ENCODE measurements around the gene ANO10. TPM values are rescaled to one million over a fixed set of nuclear protein-coding genes. Genes with fewer than 3 reads are reported as not detected.
"Not testable (repeated sequence)": the region's sequence is repeated elsewhere in the genome, so short reads cannot be mapped to it uniquely, and the experiment has no call there.

Gene ANO10
- total RNA-seq (2022) (22.9 and 26.8 TPM in 2 replicates), Bru-seq, nascent RNA (percentile 59 among the genes with signal in this experiment), BruChase-seq, experiment 1, labeled RNA remaining after a 6-hour chase (percentile 46 among the genes with signal in this experiment), BruChase-seq, experiment 2, labeled RNA remaining after a 2-hour chase (percentile 47 among the genes with signal in this experiment)
- long read RNA-seq, transcript ANO10-201 (13 exons, 3,212 nt), result major isoform, 8 of 14 reads
- long read RNA-seq, partial matches to known transcripts, result 2 of 14 reads
- long read RNA-seq, other reads (novel, unspliced or antisense), result 4 of 14 reads

- Mint-ChIP-seq H3K4me3 (ENCODE audit: low read depth, unreplicated experiment) (peak within 1 kb of the TSS; percentile 98), H3K27me3 (ENCODE audit: unreplicated experiment) (no peaks in the 10 kb centered on the region), H3K36me3 (ENCODE audit: insufficient read depth, unreplicated experiment) (peaks cover 19% of the 10 kb centered on the region), H3K4me1 (ENCODE audit: low read depth, unreplicated experiment) (peaks cover 10% of the 10 kb centered on the region), H3K9me3 (ENCODE audit: low read depth, unreplicated experiment) (no peaks in the 10 kb centered on the region), H3K27ac (ENCODE audit: unreplicated experiment) (peak within 1 kb of the TSS; percentile 90)
- BruUV-seq (replicated peaks), result no TSS peak
- CTCF ChIA-PET, result interaction anchor here (0.6 to 1.6 kb wide), 3 partner anchors 11 to 69 kb away, joined by 3 to 9 read pairs (median 7); partner anchors contain the start of gene ABHD5
- no peak for TF ChIP-seq CTCF (IDR thresholded peaks at IDR 0.05; ENCODE audit: unreplicated experiment)
- DNase-seq, result peak; percentile 99
- intact Hi-C loops (cut with micrococcal nuclease; ENCODE audit: unreplicated experiment), result no loop called here
Observed at GRCh38 chr3:43621656-43622432, at the start of gene ANO10. Gene ANO10, minus strand, starts transcription at chr3:43622011. Its CDS starts 16,159 bp downstream, at chr3:43605852.

GRCh38 chr3:43670635-43671522, 49.1 kb upstream of the ANO10 start:
- no peaks in the 10 kb centered on the region for H3K9me3 Mint-ChIP-seq (ENCODE audit: low read depth, unreplicated experiment)
- TF ChIP-seq CTCF (IDR thresholded peaks at IDR 0.05; ENCODE audit: unreplicated experiment), result no peak
- CTCF ChIA-PET, result no interaction called here
- no TSS peak for BruUV-seq (replicated peaks)
- intact Hi-C loops (cut with micrococcal nuclease; ENCODE audit: unreplicated experiment), result no loop called here
- no peak for DNase-seq
- no peaks in the 10 kb centered on the region for H3K4me1 Mint-ChIP-seq (ENCODE audit: low read depth, unreplicated experiment)
- no peaks in the 10 kb centered on the region for H3K36me3 Mint-ChIP-seq (ENCODE audit: insufficient read depth, unreplicated experiment)
- no peaks in the 10 kb centered on the region for H3K27me3 Mint-ChIP-seq (ENCODE audit: unreplicated experiment)
- no peak overlapping the region for H3K27ac Mint-ChIP-seq (ENCODE audit: unreplicated experiment)
- no peak overlapping the region for H3K4me3 Mint-ChIP-seq (ENCODE audit: low read depth, unreplicated experiment)

- H3K4me3 Mint-ChIP-seq (ENCODE audit: low read depth, unreplicated experiment); CTCF ChIA-PET; intact Hi-C loops (cut with micrococcal nuclease; ENCODE audit: unreplicated experiment); BruUV-seq (replicated peaks); H3K9me3 Mint-ChIP-seq (ENCODE audit: low read depth, unreplicated experiment); H3K36me3 Mint-ChIP-seq (ENCODE audit: insufficient read depth, unreplicated experiment); H3K4me1 Mint-ChIP-seq (ENCODE audit: low read depth, unreplicated experiment); DNase-seq; H3K27ac Mint-ChIP-seq (ENCODE audit: unreplicated experiment); H3K27me3 Mint-ChIP-seq (ENCODE audit: unreplicated experiment): not testable (repeated sequence)
Observed at GRCh38 chr3:43665011-43665410, 43.2 kb upstream of the ANO10 start.

- H3K27ac Mint-ChIP-seq (ENCODE audit: unreplicated experiment); BruUV-seq (replicated peaks); H3K36me3 Mint-ChIP-seq (ENCODE audit: insufficient read depth, unreplicated experiment); H3K4me1 Mint-ChIP-seq (ENCODE audit: low read depth, unreplicated experiment); H3K27me3 Mint-ChIP-seq (ENCODE audit: unreplicated experiment); intact Hi-C loops (cut with micrococcal nuclease; ENCODE audit: unreplicated experiment); H3K9me3 Mint-ChIP-seq (ENCODE audit: low read depth, unreplicated experiment); CTCF ChIA-PET; H3K4me3 Mint-ChIP-seq (ENCODE audit: low read depth, unreplicated experiment); DNase-seq: not testable (repeated sequence)
Observed at GRCh38 chr3:43661376-43661775, 39.6 kb upstream of the ANO10 start.

GRCh38 chr3:43659250-43659880, 37.6 kb upstream of the ANO10 start:
- Mint-ChIP-seq H3K4me3 (ENCODE audit: low read depth, unreplicated experiment) (no peak overlapping the region), H3K27ac (ENCODE audit: unreplicated experiment) (no peak overlapping the region)

DNA sequence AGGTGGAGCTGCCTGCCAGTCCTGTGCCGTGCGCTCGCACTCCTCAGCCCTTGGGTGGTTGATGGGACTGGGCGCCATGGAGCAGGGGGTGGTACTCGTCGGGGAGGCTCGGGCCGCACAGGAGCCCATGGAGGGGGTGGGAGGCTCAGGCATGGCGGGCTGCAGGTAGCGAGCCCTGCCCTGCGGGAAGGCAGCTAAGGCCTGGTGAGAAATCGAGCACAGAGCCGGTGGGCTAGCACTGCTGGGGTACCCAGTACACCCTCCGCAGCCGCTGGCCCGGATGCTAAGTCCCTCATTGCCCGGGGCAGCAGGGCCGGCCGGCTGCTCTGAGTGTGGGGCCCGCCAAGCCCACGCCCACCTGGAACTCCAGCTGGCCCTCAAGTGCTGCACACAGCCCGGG, 34.6 kb upstream of the ANO10 start:
- not testable (repeated sequence) for BruUV-seq (replicated peaks); H3K27me3 Mint-ChIP-seq (ENCODE audit: unreplicated experiment)

More at GRCh38 chr3:43659250-43659880, 37.6 kb upstream of the ANO10 start:
- intact Hi-C loops (cut with micrococcal nuclease; ENCODE audit: unreplicated experiment), result no loop called here
- Mint-ChIP-seq H3K9me3 (ENCODE audit: low read depth, unreplicated experiment) (peaks cover 6% of the 10 kb centered on the region), H3K36me3 (ENCODE audit: insufficient read depth, unreplicated experiment) (no peaks in the 10 kb centered on the region), H3K27me3 (ENCODE audit: unreplicated experiment) (no peaks in the 10 kb centered on the region), H3K4me1 (ENCODE audit: low read depth, unreplicated experiment) (no peaks in the 10 kb centered on the region)
- TF ChIP-seq CTCF (IDR thresholded peaks at IDR 0.05; ENCODE audit: unreplicated experiment), result no peak
- CTCF ChIA-PET, result no interaction called here
- no peak for DNase-seq
- BruUV-seq (replicated peaks), result no TSS peak

More for the DNA sequence above, 34.6 kb upstream of the ANO10 start:
- H3K4me3 Mint-ChIP-seq (ENCODE audit: low read depth, unreplicated experiment); CTCF ChIA-PET; H3K27ac Mint-ChIP-seq (ENCODE audit: unreplicated experiment); H3K9me3 Mint-ChIP-seq (ENCODE audit: low read depth, unreplicated experiment); H3K36me3 Mint-ChIP-seq (ENCODE audit: insufficient read depth, unreplicated experiment); intact Hi-C loops (cut with micrococcal nuclease; ENCODE audit: unreplicated experiment); DNase-seq; H3K4me1 Mint-ChIP-seq (ENCODE audit: low read depth, unreplicated experiment): not testable (repeated sequence)
